Chondrocyte (in vitro differentiated cells): Measurements from ENCODE around the gene SEC23A. TPM values are rescaled to one million over a fixed set of nuclear protein-coding genes. Genes with fewer than 3 reads are reported as not detected.
"Not testable (repeated sequence)": the region's sequence is repeated elsewhere in the genome, so short reads cannot be mapped to it uniquely, and the experiment has no call there.

ENCODE experiments used
- DNase-seq: peaks from one replicate; pipeline ENCODE4 v3.0.0; 2021; ENCODE audit warnings: mixed read lengths, low spot score
- H3K27ac Mint-ChIP-seq: one replicate; pipeline ENCODE4 v1.8.0; 2021; ENCODE audit warnings: mild to moderate bottlenecking, moderate library complexity, mixed read lengths; ENCODE audit not compliant: unreplicated experiment
- H3K27me3 Mint-ChIP-seq: 2 replicates; pipeline ENCODE4 v1.8.0; 2021; ENCODE audit warnings: low read depth, mixed read lengths
- H3K36me3 Mint-ChIP-seq: 2 replicates; pipeline ENCODE4 v1.8.0; 2021; ENCODE audit warnings: low read depth, mixed read lengths
- H3K4me1 Mint-ChIP-seq: 2 replicates; pipeline ENCODE4 v1.8.0; 2021; ENCODE audit warnings: low read depth, mild to moderate bottlenecking, mixed read lengths
- H3K4me3 Mint-ChIP-seq: one replicate; pipeline ENCODE4 v1.8.0; 2021; ENCODE audit warnings: mild to moderate bottlenecking, moderate library complexity, mixed read lengths; ENCODE audit not compliant: unreplicated experiment
- H3K9me3 Mint-ChIP-seq: 2 replicates; pipeline ENCODE4 v1.8.0; 2021; ENCODE audit warnings: low read depth, mixed read lengths
- total RNA-seq: library from RNA; stranded (reverse); gene quantifications from 3 replicates; pipeline ENCODE4 v1.2.1, GENCODE V29; 2021
- TF ChIP-seq, protein P1 (sequence below): fragments of 200-600 bp; sonication (generic); IDR thresholded peaks from 2 replicates; pipeline ENCODE4 v1.5.0; 2021; ENCODE audit warnings: antibody characterized with exemption, mild to moderate bottlenecking, moderate library complexity

Gene SEC23A
- total RNA-seq, 1 donor from 2014 or later: 244 TPM

DNA sequence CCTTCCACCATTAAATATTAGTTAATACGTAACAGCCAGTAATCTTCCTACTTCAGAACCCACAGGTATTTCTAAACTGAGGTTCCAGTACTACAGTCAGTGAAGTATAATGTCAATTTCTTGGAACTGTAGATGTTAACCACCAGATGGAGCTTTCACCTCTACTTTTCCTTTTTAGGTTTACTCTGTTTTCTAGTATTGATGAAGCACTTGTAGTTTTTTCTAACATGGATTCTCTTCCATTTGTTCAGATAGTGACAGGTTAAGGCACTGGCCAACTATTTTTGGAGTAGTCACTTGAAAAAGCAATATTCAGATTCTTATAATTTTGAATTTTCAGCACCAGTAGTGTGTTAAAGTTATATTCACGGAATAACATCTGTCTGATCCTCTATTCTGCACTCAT, 4.6 kb upstream of the SEC23A start:
- H3K27me3 Mint-ChIP-seq: no peaks in the 10 kb centered on the region
- no peak for DNase-seq
- no peak overlapping the region for H3K27ac Mint-ChIP-seq
- TF ChIP-seq, protein P1, sequence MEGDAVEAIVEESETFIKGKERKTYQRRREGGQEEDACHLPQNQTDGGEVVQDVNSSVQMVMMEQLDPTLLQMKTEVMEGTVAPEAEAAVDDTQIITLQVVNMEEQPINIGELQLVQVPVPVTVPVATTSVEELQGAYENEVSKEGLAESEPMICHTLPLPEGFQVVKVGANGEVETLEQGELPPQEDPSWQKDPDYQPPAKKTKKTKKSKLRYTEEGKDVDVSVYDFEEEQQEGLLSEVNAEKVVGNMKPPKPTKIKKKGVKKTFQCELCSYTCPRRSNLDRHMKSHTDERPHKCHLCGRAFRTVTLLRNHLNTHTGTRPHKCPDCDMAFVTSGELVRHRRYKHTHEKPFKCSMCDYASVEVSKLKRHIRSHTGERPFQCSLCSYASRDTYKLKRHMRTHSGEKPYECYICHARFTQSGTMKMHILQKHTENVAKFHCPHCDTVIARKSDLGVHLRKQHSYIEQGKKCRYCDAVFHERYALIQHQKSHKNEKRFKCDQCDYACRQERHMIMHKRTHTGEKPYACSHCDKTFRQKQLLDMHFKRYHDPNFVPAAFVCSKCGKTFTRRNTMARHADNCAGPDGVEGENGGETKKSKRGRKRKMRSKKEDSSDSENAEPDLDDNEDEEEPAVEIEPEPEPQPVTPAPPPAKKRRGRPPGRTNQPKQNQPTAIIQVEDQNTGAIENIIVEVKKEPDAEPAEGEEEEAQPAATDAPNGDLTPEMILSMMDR: peak; percentile 84
- H3K4me1 Mint-ChIP-seq: peaks cover 10% of the 10 kb centered on the region
- H3K9me3 Mint-ChIP-seq: no peaks in the 10 kb centered on the region
- no peak overlapping the region for H3K4me3 Mint-ChIP-seq
- no peaks in the 10 kb centered on the region for H3K36me3 Mint-ChIP-seq

GRCh38 chr14:39104078-39104801, 1.2 kb upstream of the SEC23A start:
- H3K9me3 Mint-ChIP-seq, H3K27me3 Mint-ChIP-seq, DNase-seq, H3K36me3 Mint-ChIP-seq: not testable (repeated sequence)
- Mint-ChIP-seq H3K4me1 (peaks cover 39% of the 10 kb centered on the region), H3K27ac (peak overlapping the region; percentile 99), H3K4me3 (peak overlapping the region; percentile 89)

GRCh38 chr14:39102265-39102968, 618 bp downstream of the SEC23A start:
- H3K9me3 Mint-ChIP-seq: no peaks in the 10 kb centered on the region
- TF ChIP-seq, protein P1: no peak
- H3K4me3 Mint-ChIP-seq: peak overlapping the region; percentile 80
- peak; percentile 94 for DNase-seq
- H3K36me3 Mint-ChIP-seq: no peaks in the 10 kb centered on the region
- peak overlapping the region; percentile 95 for H3K27ac Mint-ChIP-seq
- peaks cover 52% of the 10 kb centered on the region for H3K4me1 Mint-ChIP-seq
- no peaks in the 10 kb centered on the region for H3K27me3 Mint-ChIP-seq

GRCh38 chr14:39099748-39100147, 3.3 kb downstream of the SEC23A start:
- Mint-ChIP-seq H3K27me3 (no peaks in the 10 kb centered on the region), H3K4me3 (peak overlapping the region; percentile 46), H3K4me1 (peaks cover 62% of the 10 kb centered on the region), H3K27ac (peak overlapping the region; percentile 38), H3K36me3 (peaks cover 4% of the 10 kb centered on the region), H3K9me3 (no peaks in the 10 kb centered on the region)
- TF ChIP-seq, protein P1: no peak
- no peak for DNase-seq

- peaks cover 64% of the 10 kb centered on the region for H3K4me1 Mint-ChIP-seq
These were observed 3.8 kb downstream of the SEC23A start for GRCh38 chr14:39099215-39099614.

DNA sequence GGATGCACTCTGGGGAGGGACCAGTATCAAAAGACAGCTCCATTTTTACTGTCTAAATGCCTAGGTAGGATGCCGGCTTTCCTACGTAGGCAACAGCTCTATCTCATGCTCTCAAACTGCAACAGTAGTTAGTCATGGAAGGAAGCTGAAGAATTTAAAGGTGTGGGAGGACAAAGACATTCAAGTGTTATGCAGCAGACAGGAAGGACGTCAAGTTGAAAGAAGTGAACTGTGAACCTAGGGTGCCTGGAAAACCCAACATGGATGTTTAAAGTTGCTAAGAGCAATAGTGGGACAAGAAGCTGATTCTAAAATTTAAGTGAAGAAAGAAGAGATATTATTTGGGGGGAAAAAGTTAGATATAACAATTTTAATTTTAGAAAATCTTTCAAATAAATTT, 5.9 kb downstream of the SEC23A start:
- TF ChIP-seq, protein P1: no peak
- Mint-ChIP-seq H3K36me3 (peaks cover 11% of the 10 kb centered on the region), H3K27me3 (no peaks in the 10 kb centered on the region), H3K27ac (peak overlapping the region; percentile 79), H3K9me3 (no peaks in the 10 kb centered on the region), H3K4me3 (no peak overlapping the region), H3K4me1 (peaks cover 57% of the 10 kb centered on the region)
- DNase-seq: no peak

More at GRCh38 chr14:39099215-39099614, 3.8 kb downstream of the SEC23A start:
- peak overlapping the region; percentile 63 for H3K27ac Mint-ChIP-seq
- H3K27me3 Mint-ChIP-seq, DNase-seq, H3K36me3 Mint-ChIP-seq, H3K9me3 Mint-ChIP-seq, H3K4me3 Mint-ChIP-seq: not testable (repeated sequence)
